Neutrophil (primary cell): ENCODE results near the gene PLD5.

Experiments used
- H3K27ac ChIP-seq: fragments of 200-600 bp; sonication (generic); 2 replicates; pipeline ENCODE4 v1.5.1; 2016; ENCODE audit warnings: mild to moderate bottlenecking, moderate library complexity
- H3K27me3 ChIP-seq: fragments of 200-600 bp; sonication (generic); 2 replicates; pipeline ENCODE4 v1.6.0; 2016; ENCODE audit warnings: mild to moderate bottlenecking
- H3K36me3 ChIP-seq: fragments of 200-600 bp; sonication (generic); 2 replicates; pipeline ENCODE4 v1.5.1; 2017
- H3K4me1 ChIP-seq, 2 experiments: fragments of 200-600 bp in 1 of 2; sonication (generic) in 1 of 2; 1 replicate in 1 of 2; 2 replicates in 1 of 2; pipeline versions ENCODE4 v1.5.1 to v1.6.1; 2013 to 2016; ENCODE audit warnings: low read depth in 1 of 2, low read length in 1 of 2, mild to moderate bottlenecking in 1 of 2, moderate library complexity in 1 of 2; ENCODE audit not compliant: control insufficient read depth in 1 of 2, insufficient read depth in 1 of 2
- H3K4me3 ChIP-seq, 2 experiments: fragments of 200-600 bp in 1 of 2; sonication (generic) in 1 of 2; 1 replicate in 1 of 2; 2 replicates in 1 of 2; pipeline ENCODE4 v1.5.1; 2013 to 2016; ENCODE audit warnings: low read depth in 1 of 2, low read length in 1 of 2, mild to moderate bottlenecking in 1 of 2, moderate library complexity in 1 of 2
- H3K9me3 ChIP-seq: fragments of 200-600 bp; sonication (generic); 2 replicates; pipeline ENCODE4 v1.5.1; 2016
- TF ChIP-seq, protein P1 (sequence below): fragments of 200-600 bp; sonication (generic); IDR thresholded peaks from 2 replicates; pipeline ENCODE4 v1.5.1; 2016; ENCODE audit warnings: antibody characterized with exemption

Gene PLD5

DNA sequence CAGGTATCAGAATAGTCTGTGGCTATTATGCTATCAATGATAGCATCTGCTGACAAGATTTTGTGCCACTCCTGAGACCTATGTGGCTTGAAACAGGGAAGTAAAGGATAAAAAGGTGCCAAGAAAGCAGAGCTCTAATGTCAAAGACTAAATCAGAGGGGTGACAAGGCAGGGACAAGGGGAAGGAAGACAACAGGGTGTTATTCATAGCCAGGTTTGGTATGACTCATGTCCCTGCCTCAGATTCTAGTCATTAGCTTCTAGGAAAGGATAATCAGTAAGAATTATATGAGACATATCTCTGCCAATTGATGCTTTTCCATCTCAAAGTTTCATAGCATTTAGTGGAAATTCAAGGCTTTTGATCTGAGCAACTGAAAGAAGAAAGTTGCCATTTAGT, 31.8 kb upstream of the PLD5 start:
- no peaks in the 10 kb centered on the region for H3K36me3 ChIP-seq
- TF ChIP-seq, protein P1, sequence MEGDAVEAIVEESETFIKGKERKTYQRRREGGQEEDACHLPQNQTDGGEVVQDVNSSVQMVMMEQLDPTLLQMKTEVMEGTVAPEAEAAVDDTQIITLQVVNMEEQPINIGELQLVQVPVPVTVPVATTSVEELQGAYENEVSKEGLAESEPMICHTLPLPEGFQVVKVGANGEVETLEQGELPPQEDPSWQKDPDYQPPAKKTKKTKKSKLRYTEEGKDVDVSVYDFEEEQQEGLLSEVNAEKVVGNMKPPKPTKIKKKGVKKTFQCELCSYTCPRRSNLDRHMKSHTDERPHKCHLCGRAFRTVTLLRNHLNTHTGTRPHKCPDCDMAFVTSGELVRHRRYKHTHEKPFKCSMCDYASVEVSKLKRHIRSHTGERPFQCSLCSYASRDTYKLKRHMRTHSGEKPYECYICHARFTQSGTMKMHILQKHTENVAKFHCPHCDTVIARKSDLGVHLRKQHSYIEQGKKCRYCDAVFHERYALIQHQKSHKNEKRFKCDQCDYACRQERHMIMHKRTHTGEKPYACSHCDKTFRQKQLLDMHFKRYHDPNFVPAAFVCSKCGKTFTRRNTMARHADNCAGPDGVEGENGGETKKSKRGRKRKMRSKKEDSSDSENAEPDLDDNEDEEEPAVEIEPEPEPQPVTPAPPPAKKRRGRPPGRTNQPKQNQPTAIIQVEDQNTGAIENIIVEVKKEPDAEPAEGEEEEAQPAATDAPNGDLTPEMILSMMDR = no peak
- no peak overlapping the region for H3K27ac ChIP-seq
- no peaks in the 10 kb centered on the region for H3K9me3 ChIP-seq
- no peak overlapping the region for H3K4me3 ChIP-seq
- no peaks in the 10 kb centered on the region for H3K27me3 ChIP-seq
- no peaks in the 10 kb centered on the region for H3K4me1 ChIP-seq

DNA sequence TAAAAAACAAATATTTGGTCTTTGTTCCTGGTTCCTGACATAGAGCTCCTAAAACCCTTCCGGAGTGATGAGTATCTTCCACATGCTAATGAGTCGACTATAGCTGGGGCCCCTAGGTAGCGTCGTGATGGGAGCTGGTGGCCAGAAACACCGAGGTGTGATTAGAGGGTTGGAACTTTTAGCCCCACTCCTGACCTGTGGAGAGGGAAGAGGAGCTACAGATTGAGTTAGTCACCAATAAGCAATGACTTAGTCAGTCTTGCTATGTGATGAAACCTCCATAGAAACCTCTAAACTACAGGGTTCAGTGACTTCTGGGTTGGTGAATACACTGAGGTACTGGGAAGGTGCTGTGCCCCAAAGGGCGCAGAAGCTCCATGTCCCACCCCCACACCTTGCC, 30.1 kb upstream of the PLD5 start:
- no peaks in the 10 kb centered on the region for H3K4me1 ChIP-seq
- no peaks in the 10 kb centered on the region for H3K36me3 ChIP-seq
- no peaks in the 10 kb centered on the region for H3K27me3 ChIP-seq
- H3K27ac ChIP-seq = no peak overlapping the region
- no peak overlapping the region for H3K4me3 ChIP-seq
- no peaks in the 10 kb centered on the region for H3K9me3 ChIP-seq
- TF ChIP-seq, protein P1 = no peak

DNA sequence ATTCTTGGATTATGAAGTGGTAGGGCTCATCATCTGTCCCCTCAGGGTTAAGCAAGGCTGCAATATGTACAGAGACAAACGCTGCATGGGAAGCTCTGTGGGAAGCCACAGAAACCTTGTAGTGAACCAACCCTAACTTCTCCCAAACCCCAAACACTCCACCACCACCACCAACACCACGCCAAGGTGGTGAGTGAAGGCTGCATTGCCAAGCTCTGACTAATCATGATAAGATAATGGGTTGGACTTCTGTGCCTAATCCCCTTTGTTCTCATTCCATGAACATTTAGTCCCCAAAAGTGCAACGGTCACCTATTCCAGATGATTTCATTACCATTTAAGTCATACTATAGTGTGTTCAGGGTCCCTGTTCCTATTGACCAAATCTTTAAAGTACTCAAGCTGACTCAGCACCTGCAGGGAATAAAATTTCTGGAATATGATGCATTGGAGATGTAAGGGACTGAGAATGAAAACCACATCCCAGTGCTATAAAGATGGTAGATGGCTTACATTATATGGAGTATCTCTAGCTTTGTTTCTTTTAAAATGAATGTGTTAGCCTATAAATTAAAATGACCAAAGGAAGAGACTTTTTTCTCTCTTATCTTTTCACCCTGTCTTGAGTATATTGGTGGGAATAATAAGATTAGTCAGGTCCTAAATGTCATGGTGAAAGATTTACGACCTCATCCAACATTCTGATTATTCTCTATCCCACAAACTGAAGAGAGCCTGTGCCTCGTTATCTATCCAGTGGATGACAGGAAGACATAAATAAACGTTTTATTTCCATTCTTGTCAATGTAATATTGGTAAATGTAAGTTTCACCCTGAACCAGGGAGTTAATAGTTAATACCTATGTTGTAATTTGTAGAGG, 22.6 kb upstream of the PLD5 start:
- TF ChIP-seq, protein P1 = no peak
- no peak overlapping the region for H3K4me3 ChIP-seq
- no peaks in the 10 kb centered on the region for H3K9me3 ChIP-seq
- H3K36me3 ChIP-seq = no peaks in the 10 kb centered on the region
- no peaks in the 10 kb centered on the region for H3K4me1 ChIP-seq
- no peaks in the 10 kb centered on the region for H3K27me3 ChIP-seq
- no peak overlapping the region for H3K27ac ChIP-seq

DNA sequence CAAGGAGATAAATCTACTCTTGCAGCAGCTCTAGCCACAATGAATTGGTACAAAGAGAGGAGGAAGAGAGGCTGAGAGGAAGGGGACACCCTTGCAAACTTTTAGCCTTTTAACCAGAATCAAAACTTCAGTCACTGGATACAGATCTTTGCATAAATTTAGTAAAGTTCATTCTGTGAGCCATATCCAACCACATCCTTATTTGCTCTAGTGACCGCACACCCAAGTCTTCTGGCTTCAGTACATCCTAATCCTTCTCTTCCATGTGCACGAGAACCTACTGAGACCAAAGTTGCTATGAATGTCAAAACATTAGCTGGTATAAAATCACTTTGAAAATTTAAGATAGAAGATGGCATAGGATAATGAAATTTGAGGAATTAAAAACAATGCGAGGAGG, 21.9 kb upstream of the PLD5 start:
- Histone ChIP-seq H3K36me3 (no peaks in the 10 kb centered on the region), H3K27me3 (no peaks in the 10 kb centered on the region), H3K4me1 (no peaks in the 10 kb centered on the region), H3K27ac (no peak overlapping the region), H3K4me3 (no peak overlapping the region), H3K9me3 (no peaks in the 10 kb centered on the region)
- TF ChIP-seq, protein P1 = no peak

DNA sequence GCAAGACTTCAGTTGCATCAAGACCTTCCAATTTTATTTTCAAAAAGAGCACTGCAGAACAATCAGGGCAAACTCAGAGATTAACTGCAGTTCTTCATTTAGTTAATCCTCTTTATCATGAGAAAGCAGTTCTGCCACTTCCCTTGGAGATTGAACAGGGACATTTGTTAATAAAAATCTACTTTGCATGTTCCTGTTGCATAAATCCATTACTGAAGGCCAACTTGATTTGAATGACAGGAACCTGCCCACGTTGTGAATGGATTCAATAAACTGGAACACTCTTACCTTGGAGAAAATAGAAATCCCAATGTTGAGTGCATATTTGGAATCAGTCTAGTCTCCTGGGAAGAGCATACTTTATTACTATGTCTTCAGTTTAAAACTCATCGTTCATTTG, 19.6 kb upstream of the PLD5 start:
- no peak overlapping the region for H3K27ac ChIP-seq
- no peak overlapping the region for H3K4me3 ChIP-seq
- no peaks in the 10 kb centered on the region for H3K27me3 ChIP-seq
- H3K36me3 ChIP-seq = no peaks in the 10 kb centered on the region
- TF ChIP-seq, protein P1 = no peak
- H3K4me1 ChIP-seq = no peaks in the 10 kb centered on the region
- H3K9me3 ChIP-seq = no peaks in the 10 kb centered on the region
